T47D (cell line): ENCODE measurements around the gene PPP4C.
A peak's percentile ranks its signal among the peaks of the same experiment; 100 is the strongest.

Experiments
- DNase-seq, 2 experiments: peaks; one replicate each; pipeline versions ENCODE4 v3.0.0 to v3.0.0-alpha.2; 2011 to 2012; ENCODE audit warnings: low read depth in 1 of 2, low spot score in 1 of 2
- JUND ChIP-seq: IDR thresholded peaks from 2 replicates; pipeline ENCODE4 v1.6.1; 2012; ENCODE audit warnings: low read depth
- in situ Hi-C: cut with HindIII; loops from 2 replicates; pipeline ENCODE4 v1.10.0; 2016; ENCODE audit warnings: low sequenced_read_pairs, low pct_unique_long_range_greater_than_20kb

The PPP4C gene

GRCh38 chr16:30088237-30088831 lies 12.5 kb downstream of the PPP4C start:
- TF ChIP-seq JUND: no peak
- in situ Hi-C loops: no loop called here
- no peak for DNase-seq

GRCh38 chr16:30088832-30089624 lies 13.2 kb downstream of the PPP4C start:
- no peak for DNase-seq
- in situ Hi-C loops: no loop called here
- no peak for TF ChIP-seq JUND

DNA sequence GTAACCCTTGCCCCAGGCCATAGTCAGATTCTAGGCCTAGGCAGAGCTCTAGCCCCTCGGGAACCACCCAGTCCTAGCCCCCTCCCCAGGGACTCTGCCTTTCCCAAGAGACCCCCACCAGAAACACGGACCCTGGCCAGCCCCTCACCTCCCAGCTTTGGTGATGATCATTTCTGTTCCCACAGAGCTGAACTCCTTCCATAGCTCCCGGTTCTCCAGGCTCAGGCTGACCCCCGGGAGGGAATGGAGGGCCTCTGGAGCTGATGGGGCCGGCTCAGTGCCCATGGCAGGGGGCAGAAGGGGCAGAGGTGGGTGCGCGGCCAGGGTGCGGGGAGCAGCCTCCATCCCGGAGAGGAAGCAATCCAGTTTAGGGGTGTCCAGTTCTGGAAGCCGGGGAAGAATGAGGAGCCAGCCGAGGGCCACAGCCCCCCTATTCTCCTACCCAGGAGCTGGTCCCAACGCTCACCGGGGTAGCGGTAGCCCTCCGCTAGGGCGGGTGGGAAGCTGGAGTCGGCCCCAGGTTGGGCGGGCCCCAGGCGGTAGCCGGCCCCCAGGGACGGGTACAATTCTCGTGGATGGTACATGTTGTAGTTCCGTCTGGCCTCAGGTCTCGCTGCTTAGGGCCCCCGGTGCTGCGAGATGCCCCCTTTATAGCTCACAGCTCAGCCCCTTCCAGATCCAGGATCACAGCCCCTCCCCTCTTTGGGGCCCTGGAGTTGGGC lies 15.0 kb downstream of the PPP4C start:
- in situ Hi-C loops: no loop called here
- no peak for TF ChIP-seq JUND
- no peak for DNase-seq

GRCh38 chr16:30091474-30092372 lies 15.9 kb downstream of the PPP4C start, which contains the start of gene TBX6:
TBX6 (minus strand) TSS chr16:30091924; CDS start chr16:30091193, 731 bp downstream.
- in situ Hi-C loops: no loop called here
- DNase-seq: peak; percentile 91 to 93
- TF ChIP-seq JUND: no peak

DNA sequence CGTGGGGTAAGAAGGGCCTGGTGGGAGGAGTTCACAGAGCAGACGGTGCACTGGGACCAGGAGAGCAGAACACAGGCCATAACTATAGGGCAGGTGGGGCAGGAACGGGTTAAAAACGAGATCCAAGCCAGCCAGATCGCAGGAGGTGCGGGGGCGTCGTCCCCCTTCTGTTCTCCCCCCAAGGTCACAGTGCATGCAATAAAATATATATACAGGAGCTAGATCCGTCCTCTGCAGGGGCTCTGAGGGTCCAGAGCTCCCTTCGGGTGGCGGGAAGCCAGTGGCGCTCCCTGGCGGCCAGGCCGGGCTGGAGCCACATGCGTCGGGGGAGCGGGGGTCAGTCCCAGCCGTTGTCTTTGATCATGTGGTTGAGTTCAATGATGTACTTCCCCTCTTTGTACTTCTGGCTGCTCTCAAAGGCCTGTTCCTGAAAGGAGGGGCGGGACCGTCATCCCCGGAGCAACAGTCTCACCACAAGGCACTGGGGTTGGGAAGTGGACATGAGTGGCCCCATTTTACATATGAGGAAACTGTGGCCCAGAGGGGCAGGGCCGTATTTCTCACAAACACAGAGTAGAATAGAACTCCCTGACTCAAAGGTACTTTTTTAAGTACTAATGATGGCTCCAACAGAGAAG lies 16.7 kb downstream of the PPP4C start:
- peak; percentile 44 to 46 for DNase-seq
- in situ Hi-C loops: no loop called here
- TF ChIP-seq JUND: no peak

GRCh38 chr16:30094541-30095165 lies 18.9 kb downstream of the PPP4C start:
- in situ Hi-C loops: no loop called here
- TF ChIP-seq JUND: no peak
- no peak for DNase-seq

DNA sequence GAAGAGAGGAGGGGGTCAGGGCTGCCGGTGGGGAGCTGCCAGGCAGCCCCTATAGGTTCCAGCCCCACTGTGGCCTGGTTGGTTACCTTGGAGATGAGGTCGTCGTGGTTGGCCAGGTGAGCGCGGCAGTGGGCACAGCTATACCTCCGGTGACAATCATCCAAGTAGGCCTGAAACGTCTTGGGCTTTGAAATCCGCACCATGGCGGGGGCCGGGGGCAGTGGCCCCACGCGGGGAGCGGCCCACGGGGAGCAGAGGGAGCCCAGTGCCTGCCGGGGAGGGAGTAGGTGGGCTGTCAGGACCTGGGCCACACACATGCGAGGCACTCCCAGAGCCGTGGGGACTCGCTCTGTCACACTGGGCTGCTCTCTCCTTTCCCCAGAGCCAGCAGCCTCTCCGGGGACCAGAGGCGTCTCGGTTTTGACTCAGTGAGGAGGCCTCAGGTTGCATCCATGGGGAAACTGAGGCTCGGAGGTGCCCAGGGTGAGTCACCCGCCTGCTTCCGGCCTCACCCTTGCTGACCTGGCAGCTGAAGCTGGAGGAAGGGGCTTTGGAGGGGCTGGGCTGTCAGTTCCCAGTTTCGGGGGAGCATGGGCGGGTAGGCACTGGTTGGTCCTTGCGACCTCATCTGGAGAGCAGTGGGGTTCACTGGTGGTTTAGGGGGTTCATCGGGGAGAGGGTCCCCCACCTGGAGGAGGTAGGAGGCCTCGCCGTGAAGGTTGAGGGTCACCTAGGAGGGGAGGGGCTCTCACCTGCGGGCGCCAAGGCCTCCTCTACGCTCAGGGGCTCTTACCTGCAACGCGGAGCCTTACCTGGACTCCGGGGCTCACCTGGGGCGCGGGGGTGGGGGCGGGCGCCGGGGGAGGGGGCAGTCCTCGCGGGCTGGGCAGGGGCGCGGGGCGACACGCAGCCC lies 19.6 kb downstream of the PPP4C start:
- TF ChIP-seq JUND: no peak
- peak in 1 of 2 experiments; percentile 37 for DNase-seq
- in situ Hi-C loops: no loop called here

DNA sequence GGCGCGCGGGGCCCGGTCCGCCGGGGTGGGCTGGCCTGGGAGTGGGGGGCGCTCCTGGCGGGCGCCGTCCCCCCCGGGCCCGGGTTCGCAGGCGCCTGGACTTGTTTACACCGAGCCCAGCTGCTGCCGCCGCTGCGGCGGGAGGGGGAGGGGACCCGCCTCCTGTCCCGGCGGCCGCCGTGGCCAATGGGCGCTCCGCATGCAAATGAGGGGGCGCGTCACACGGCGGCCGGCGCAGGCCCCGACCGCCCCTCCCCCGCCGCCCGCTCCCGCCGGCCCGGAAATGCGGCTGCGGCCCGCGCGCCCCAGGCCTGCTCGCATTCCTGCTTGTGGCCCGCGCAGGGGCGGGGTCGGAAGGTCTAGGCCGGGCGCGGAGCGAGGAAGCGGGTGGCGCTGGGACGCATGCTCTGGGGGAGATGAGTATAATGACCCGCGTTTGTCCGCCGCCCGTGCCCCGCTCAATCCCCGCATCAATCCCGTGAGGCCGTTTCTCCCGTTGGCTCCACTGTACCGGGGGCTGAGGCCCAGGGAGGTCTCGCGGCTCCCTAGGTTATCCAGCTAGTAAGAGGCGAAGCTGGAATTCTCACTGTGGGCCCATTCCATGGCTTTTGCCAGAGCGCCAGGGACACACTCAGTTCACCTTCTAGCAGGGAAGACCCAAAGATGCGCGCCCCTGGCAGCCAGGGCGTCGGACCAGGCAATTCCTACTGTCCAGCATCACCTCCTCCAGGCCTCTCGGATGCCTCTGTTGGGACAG lies 20.5 kb downstream of the PPP4C start, which contains the start of gene YPEL3:
TSS of gene YPEL3 (minus strand) at position 109 of the 757 bp plus-strand sequence. CDS start 731 bp downstream, outside the sequence.
- in situ Hi-C loops: no loop called here
- peak; percentile 92 to 99 for DNase-seq
- no peak for TF ChIP-seq JUND

GRCh38 chr16:30096862-30097563 lies 21.2 kb downstream of the PPP4C start:
- TF ChIP-seq JUND: no peak
- in situ Hi-C loops: no loop called here
- DNase-seq: no peak
